ENCODE results near the gene TBCD.

- TF ChIP-seq CTCF (IDR thresholded peaks at IDR 0.05): peak; percentile 77
- no peak for TF ChIP-seq CREM (CRISPR knock-in tag; IDR thresholded peaks at IDR 0.05)
Observed at GRCh38 chr17:82781894-82782274, 30.0 kb downstream of the TBCD start.
